Astrocyte (in vitro differentiated cells and primary cell): Measurements from ENCODE around the gene RSPH1.

ENCODE experiments used
- EZH2 ChIP-seq: IDR thresholded peaks from 2 replicates; pipeline ENCODE4 v1.6.1; 2012; ENCODE audit warnings: mild to moderate bottlenecking, low read length, inconsistent platforms; ENCODE audit not compliant: insufficient read depth
- TF ChIP-seq, protein P1 (sequence below): IDR thresholded peaks from 2 replicates; pipeline ENCODE4 v1.5.1; 2011; ENCODE audit warnings: low read depth, mild to moderate bottlenecking, inconsistent platforms, low read length, moderate library complexity; ENCODE audit not compliant: insufficient read depth

DNA sequence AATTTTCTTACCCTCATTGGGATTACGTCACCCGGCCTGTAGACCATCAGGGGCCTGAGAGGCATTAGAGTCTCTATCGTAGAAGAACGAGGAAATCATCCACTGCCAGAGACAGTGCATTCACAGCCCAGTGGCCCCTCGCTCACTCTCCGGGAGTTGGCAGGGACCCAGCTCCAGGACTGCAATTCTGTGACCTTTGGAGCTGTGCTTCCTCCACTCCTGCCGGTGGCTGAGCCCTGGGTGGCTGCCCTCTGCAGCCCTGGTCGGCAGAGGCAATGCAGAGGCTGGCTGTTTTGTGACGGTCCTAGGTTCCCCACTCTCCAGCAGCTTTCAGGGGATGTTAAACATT, 30.3 kb upstream of the RSPH1 start:
- TF ChIP-seq, protein P1, sequence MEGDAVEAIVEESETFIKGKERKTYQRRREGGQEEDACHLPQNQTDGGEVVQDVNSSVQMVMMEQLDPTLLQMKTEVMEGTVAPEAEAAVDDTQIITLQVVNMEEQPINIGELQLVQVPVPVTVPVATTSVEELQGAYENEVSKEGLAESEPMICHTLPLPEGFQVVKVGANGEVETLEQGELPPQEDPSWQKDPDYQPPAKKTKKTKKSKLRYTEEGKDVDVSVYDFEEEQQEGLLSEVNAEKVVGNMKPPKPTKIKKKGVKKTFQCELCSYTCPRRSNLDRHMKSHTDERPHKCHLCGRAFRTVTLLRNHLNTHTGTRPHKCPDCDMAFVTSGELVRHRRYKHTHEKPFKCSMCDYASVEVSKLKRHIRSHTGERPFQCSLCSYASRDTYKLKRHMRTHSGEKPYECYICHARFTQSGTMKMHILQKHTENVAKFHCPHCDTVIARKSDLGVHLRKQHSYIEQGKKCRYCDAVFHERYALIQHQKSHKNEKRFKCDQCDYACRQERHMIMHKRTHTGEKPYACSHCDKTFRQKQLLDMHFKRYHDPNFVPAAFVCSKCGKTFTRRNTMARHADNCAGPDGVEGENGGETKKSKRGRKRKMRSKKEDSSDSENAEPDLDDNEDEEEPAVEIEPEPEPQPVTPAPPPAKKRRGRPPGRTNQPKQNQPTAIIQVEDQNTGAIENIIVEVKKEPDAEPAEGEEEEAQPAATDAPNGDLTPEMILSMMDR: no peak
- no peak for TF ChIP-seq EZH2
